Neural progenitor cell (in vitro differentiated cells): ENCODE results near the gene CMTR1. TPM values are rescaled to one million over a fixed set of nuclear protein-coding genes. Genes with fewer than 3 reads are reported as not detected.
A peak's percentile ranks its signal among the peaks of the same experiment; 100 is the strongest.

Experiments used
- DNase-seq: peaks from one replicate; pipeline ENCODE4 v3.0.0-alpha.2; 2016; ENCODE audit warnings: low spot score
- H2AFZ ChIP-seq: fragments of 200-600 bp; sonication (generic); replicated peaks from 2 replicates; pipeline ENCODE4 v1.6.1; 2016; ENCODE audit warnings: antibody characterized with exemption
- H3F3A ChIP-seq: fragments of 200-600 bp; sonication (generic); 2 replicates; pipeline ENCODE4 v1.6.1; 2016; ENCODE audit warnings: antibody characterized with exemption, low read depth
- H3K27ac ChIP-seq: fragments of 200-600 bp; sonication (generic); 2 replicates; pipeline ENCODE4 v1.5.1; 2016; ENCODE audit warnings: mild to moderate bottlenecking
- H3K27me3 ChIP-seq: fragments of 200-600 bp; sonication (generic); 2 replicates; pipeline ENCODE4 v1.6.1; 2016; ENCODE audit warnings: mild to moderate bottlenecking, moderate library complexity
- H3K36me3 ChIP-seq: fragments of 200-600 bp; sonication (generic); 2 replicates; pipeline ENCODE4 v1.5.1; 2016
- H3K4me1 ChIP-seq: fragments of 200-600 bp; sonication (generic); 2 replicates; pipeline ENCODE4 v1.6.1; 2016; ENCODE audit warnings: mixed run types
- H3K4me2 ChIP-seq: fragments of 200-600 bp; sonication (generic); 2 replicates; pipeline ENCODE4 v1.6.1; 2016
- H3K4me3 ChIP-seq: fragments of 200-600 bp; sonication (generic); 2 replicates; pipeline ENCODE4 v1.5.1; 2016
- H3K79me2 ChIP-seq: fragments of 200-600 bp; sonication (generic); 2 replicates; pipeline ENCODE4 v1.6.1; 2016; ENCODE audit warnings: low read depth
- H3K9ac ChIP-seq: fragments of 200-600 bp; sonication (generic); 2 replicates; pipeline ENCODE4 v1.6.1; 2016
- H3K9me3 ChIP-seq: fragments of 200-600 bp; sonication (generic); 2 replicates; pipeline ENCODE4 v1.5.1; 2016; ENCODE audit warnings: low read depth
- H4K20me1 ChIP-seq: fragments of 200-600 bp; sonication (generic); 2 replicates; pipeline ENCODE4 v1.6.1; 2016; ENCODE audit warnings: low read depth
- H3K27ac Mint-ChIP-seq: 3 replicates; pipeline ENCODE4 v1.8.0; 2021; ENCODE audit warnings: mixed read lengths
- H3K27me3 Mint-ChIP-seq: 2 replicates; pipeline ENCODE4 v1.8.0; 2022; ENCODE audit warnings: low read depth, mild to moderate bottlenecking, inconsistent platforms, moderate library complexity, mixed read lengths; ENCODE audit not compliant: insufficient read depth
- H3K36me3 Mint-ChIP-seq: 3 replicates; pipeline ENCODE4 v1.8.0; 2021; ENCODE audit warnings: mixed read lengths
- H3K4me1 Mint-ChIP-seq: 3 replicates; pipeline ENCODE4 v1.8.0; 2021; ENCODE audit warnings: mixed read lengths
- H3K4me3 Mint-ChIP-seq: 3 replicates; pipeline ENCODE4 v1.8.0; 2021; ENCODE audit warnings: mild to moderate bottlenecking, moderate library complexity, mixed read lengths
- H3K9me3 Mint-ChIP-seq: 3 replicates; pipeline ENCODE4 v1.8.0; 2020; ENCODE audit warnings: mixed read lengths
- EZH2 ChIP-seq: fragments of 200-600 bp; sonication (generic); IDR thresholded peaks from 2 replicates; pipeline ENCODE4 v1.6.1; 2017; ENCODE audit warnings: antibody characterized with exemption, mild to moderate bottlenecking, moderate library complexity
- EZH2phosphoT487 ChIP-seq: fragments of 200-600 bp; sonication (generic); IDR thresholded peaks from 2 replicates; pipeline ENCODE4 v1.6.1; 2017; ENCODE audit warnings: antibody characterized with exemption
- total RNA-seq: library from RNA; depleted of rRNA; stranded (reverse); fragments of >200 nt; gene quantifications from 2 replicates; pipeline ENCODE4 v1.2.3, GENCODE V29; 2015; ENCODE audit warnings: low replicate concordance
- TF ChIP-seq, protein P1 (sequence below): fragments of 200-600 bp; sonication (generic); IDR thresholded peaks from 2 replicates; pipeline ENCODE4 v1.5.1; 2017; ENCODE audit warnings: antibody characterized with exemption, mild to moderate bottlenecking

The CMTR1 gene
- total RNA-seq, 1 donor from 2014 or later = 35.4 TPM

GRCh38 chr6:37456816-37457560, 24.0 kb downstream of the CMTR1 start:
- TF ChIP-seq EZH2 (no peak), EZH2phosphoT487 (no peak)
- TF ChIP-seq, protein P1, sequence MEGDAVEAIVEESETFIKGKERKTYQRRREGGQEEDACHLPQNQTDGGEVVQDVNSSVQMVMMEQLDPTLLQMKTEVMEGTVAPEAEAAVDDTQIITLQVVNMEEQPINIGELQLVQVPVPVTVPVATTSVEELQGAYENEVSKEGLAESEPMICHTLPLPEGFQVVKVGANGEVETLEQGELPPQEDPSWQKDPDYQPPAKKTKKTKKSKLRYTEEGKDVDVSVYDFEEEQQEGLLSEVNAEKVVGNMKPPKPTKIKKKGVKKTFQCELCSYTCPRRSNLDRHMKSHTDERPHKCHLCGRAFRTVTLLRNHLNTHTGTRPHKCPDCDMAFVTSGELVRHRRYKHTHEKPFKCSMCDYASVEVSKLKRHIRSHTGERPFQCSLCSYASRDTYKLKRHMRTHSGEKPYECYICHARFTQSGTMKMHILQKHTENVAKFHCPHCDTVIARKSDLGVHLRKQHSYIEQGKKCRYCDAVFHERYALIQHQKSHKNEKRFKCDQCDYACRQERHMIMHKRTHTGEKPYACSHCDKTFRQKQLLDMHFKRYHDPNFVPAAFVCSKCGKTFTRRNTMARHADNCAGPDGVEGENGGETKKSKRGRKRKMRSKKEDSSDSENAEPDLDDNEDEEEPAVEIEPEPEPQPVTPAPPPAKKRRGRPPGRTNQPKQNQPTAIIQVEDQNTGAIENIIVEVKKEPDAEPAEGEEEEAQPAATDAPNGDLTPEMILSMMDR = no peak
- no peak for DNase-seq
- no peaks in the 10 kb centered on the region for H3K9me3 ChIP-seq
- no peak overlapping the region for H3K4me3 Mint-ChIP-seq
- H3K4me1 ChIP-seq = peaks cover 20% of the 10 kb centered on the region
- peaks cover 44% of the 10 kb centered on the region for H3K36me3 Mint-ChIP-seq
- H3K4me3 ChIP-seq = no peak overlapping the region
- no peaks in the 10 kb centered on the region for H3K9me3 Mint-ChIP-seq
- no peak overlapping the region for H3K27ac Mint-ChIP-seq
- peaks cover 35% of the 10 kb centered on the region for H4K20me1 ChIP-seq
- peaks cover 8% of the 10 kb centered on the region for H3K36me3 ChIP-seq
- no peak overlapping the region for H3K4me2 ChIP-seq
- peaks cover 6% of the 10 kb centered on the region for H3K27me3 ChIP-seq
- H3K9ac ChIP-seq = no peak overlapping the region
- H3K4me1 Mint-ChIP-seq = peaks cover 20% of the 10 kb centered on the region
- H3K27ac ChIP-seq = no peak overlapping the region
- H2AFZ ChIP-seq = no peak overlapping the region
- H3F3A ChIP-seq = peaks cover 33% of the 10 kb centered on the region
- H3K79me2 ChIP-seq = no peaks in the 10 kb centered on the region
- peaks cover 3% of the 10 kb centered on the region for H3K27me3 Mint-ChIP-seq

DNA sequence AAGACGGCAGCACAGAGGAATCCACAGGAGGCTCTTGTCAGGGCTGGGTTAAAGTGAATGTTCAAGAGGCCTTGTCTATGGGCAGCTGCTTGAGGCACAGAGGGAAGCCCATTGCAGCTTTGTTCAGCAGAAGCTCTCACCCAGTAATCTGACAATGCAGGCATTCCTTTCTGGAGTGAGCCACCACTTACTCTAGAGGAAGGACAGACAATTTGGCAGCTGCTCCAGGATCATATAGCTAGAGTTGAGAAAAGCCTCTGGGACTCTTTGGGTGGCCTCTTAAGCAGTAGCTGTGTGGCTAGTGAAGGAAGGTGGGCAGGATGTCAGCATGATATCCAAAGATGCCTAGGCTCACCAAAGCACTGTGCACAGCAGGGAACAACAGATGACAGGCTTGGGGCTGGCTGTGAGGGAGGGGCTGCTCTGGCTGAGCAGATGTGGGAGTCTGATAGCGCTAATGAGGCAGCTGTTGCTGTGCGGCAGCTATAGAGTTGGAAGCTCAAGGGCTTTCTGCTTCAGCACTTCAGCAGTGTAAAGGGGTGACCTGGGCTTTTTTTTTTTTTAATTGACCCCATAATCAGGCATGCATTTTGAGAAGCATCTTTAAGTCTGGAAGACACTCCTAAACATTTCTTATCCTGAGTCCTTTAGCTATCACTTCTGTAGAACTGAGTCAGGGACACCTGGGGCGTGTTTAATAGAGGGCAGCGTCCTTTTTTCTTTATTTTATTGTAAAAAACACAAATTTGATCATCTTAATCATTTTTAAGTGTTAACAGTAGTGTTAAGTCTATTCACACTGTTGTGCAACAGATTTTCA, 27.2 kb downstream of the CMTR1 start:
- Mint-ChIP-seq H3K4me1 (peaks cover 20% of the 10 kb centered on the region), H3K4me3 (no peak overlapping the region), H3K27me3 (peaks cover 7% of the 10 kb centered on the region), H3K27ac (peak overlapping the region; percentile 92), H3K36me3 (peaks cover 49% of the 10 kb centered on the region), H3K9me3 (no peaks in the 10 kb centered on the region)
- Histone ChIP-seq H3K79me2 (no peaks in the 10 kb centered on the region), H2AFZ (no peak overlapping the region), H3K4me2 (peak overlapping the region; percentile 57), H3K4me1 (peaks cover 20% of the 10 kb centered on the region), H3K4me3 (no peak overlapping the region), H3K27me3 (peaks cover 6% of the 10 kb centered on the region), H3K27ac (peak overlapping the region; percentile 15), H4K20me1 (peaks cover 35% of the 10 kb centered on the region), H3K36me3 (peaks cover 9% of the 10 kb centered on the region), H3K9me3 (no peaks in the 10 kb centered on the region), H3K9ac (no peak overlapping the region), H3F3A (peaks cover 33% of the 10 kb centered on the region)
- TF ChIP-seq EZH2 (no peak), EZH2phosphoT487 (peak; percentile 35)
- TF ChIP-seq, protein P1 = no peak
- peak; percentile 81 for DNase-seq

DNA sequence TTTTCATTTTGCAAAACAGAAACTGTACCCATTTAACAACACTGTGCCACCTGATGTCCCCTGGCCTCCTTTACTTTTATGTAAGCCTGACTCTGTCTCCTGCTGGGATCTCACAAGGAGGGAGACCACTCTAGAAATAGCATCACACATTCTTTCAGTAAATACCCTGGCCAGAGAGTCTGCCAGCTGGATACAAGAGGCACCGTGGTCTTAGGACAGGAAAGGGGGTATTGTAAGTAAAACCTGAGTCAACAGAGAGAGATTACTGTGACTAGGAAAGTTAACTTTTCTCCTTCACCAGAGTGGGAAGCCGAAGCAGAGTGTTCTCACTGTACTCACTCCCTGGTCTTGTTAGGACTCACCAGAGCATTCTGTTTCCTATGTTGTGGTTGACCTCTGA, 27.8 kb downstream of the CMTR1 start:
- DNase-seq = peak; percentile 28
- H3K9ac ChIP-seq = no peak overlapping the region
- H3K4me1 ChIP-seq = peaks cover 20% of the 10 kb centered on the region
- H3K4me2 ChIP-seq = peak overlapping the region; percentile 57
- TF ChIP-seq, protein P1 = no peak
- TF ChIP-seq EZH2 (no peak), EZH2phosphoT487 (no peak)
- no peak overlapping the region for H3K27ac Mint-ChIP-seq
- H3K27ac ChIP-seq = no peak overlapping the region
- H4K20me1 ChIP-seq = peaks cover 35% of the 10 kb centered on the region
- no peaks in the 10 kb centered on the region for H3K9me3 Mint-ChIP-seq
- H2AFZ ChIP-seq = no peak overlapping the region
- H3K36me3 Mint-ChIP-seq = peaks cover 50% of the 10 kb centered on the region
- H3K79me2 ChIP-seq = no peaks in the 10 kb centered on the region
- peaks cover 7% of the 10 kb centered on the region for H3K27me3 Mint-ChIP-seq
- peaks cover 33% of the 10 kb centered on the region for H3F3A ChIP-seq
- no peaks in the 10 kb centered on the region for H3K9me3 ChIP-seq
- H3K36me3 ChIP-seq = peaks cover 9% of the 10 kb centered on the region
- no peak overlapping the region for H3K4me3 Mint-ChIP-seq
- peaks cover 6% of the 10 kb centered on the region for H3K27me3 ChIP-seq
- peaks cover 20% of the 10 kb centered on the region for H3K4me1 Mint-ChIP-seq
- H3K4me3 ChIP-seq = no peak overlapping the region
